GM21737 (cell line): Measurements from ENCODE around the gene SFT2D3.

Experiments
- ATAC-seq: cut with Tn5 transposase; IDR thresholded peaks from one replicate; pipeline ENCODE4 v1.9.1; 2021; ENCODE audit warnings: mild to moderate bottlenecking, moderate library complexity; ENCODE audit not compliant: unreplicated experiment

The SFT2D3 gene

DNA sequence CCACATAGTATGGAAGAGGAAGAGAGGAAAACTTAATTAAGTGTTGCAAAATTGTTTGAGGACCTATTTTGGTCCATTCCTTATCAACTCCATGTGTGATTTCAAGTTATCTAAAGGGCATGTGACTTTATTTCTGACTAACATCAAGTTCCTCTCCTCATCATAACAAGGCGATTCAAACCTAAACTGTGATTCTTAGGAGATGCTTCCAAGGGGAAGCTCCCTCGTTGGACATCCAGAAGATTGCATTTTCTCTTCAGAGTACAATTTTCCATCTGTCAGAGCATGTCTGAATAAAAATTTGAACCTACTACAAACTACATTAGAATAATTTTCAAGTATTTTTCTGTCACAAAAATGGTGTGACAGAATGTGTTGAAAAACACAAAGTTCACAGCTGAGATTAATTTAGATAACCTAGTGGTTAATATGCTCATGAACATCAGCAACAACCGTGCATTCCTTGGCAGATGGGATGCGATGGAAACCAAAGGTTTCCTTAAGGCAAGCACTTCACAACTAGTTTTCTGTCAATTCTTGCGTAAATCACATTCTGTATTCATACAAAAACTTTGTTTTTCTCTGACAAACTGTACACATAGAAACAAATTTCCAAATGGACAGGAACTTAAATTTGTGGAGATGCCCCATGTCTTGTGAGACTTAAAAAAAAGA lies 4.2 kb downstream of the SFT2D3 start:
- no peak for ATAC-seq

DNA sequence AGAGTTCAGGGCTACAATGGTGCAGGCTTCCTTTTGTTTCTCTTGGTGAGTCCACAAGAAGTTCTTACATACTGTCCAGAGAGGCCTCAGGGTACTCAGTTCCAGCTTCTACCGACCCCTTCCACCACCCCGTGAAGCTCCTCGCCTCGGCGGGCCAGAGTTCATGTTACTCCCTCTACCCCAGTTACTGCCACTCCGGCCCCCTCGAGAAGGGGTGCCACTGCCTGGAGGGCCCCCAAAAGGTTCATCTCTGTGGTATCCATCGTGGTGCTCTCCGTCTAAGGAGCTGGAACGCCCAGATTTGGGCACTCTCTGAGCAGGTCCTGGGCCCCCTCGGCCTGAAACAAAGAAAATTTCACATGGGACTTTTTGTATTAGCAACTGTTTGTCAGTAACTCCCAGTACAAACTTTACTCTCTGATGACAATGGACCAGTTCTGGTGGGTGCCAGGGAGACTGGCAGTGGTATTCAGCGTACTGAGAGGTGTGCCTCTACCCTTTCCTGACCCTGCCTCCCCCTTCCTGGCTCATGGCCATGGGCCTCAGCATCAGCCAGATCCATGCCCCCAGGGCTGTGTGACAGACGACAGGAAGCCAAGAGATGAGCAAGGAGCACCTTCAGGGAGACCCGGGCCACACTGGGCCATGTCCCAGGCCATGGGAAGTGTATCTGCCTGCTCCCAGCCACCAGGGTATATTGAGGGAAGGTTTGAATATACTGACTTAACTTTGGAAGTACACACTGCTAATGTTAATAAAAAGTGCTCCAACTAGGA lies 5.1 kb downstream of the SFT2D3 start:
- no peak for ATAC-seq

DNA sequence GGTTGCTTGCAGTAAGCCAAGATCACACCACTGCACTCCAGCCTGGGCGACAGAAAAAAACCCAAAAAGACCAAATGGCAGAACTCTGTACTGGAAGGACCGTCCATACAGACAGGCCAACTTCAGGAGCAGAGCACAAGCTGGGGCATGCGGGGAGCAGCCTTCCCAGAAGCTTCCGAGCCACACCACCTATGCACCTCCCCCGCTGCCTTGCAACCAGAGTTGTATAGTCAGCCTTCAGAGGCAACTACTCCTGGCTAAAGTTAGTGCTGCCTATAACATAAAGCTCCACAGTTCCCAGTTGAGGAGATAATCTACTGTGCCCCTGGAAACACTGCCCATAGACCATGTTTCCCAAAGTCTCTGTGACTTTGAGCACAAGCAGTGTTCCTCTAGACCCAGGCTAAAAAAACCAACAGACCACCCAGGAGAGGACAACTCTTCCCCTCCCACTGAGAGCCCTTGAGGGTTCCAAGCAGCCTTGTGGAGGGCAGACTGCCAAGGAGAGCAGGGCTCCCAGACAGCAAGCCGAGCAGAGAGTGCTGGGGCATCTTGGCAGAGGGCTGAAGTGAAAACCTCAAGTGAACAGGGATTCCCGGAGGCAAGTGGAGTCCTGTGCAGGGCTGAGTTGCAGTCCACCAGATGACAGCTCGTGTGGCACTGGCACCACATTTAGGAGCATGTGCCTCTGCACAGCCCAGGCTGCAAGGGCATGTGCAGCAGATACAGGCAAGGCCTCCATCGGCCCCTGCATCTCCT lies 6.8 kb downstream of the SFT2D3 start:
- ATAC-seq = no peak

DNA sequence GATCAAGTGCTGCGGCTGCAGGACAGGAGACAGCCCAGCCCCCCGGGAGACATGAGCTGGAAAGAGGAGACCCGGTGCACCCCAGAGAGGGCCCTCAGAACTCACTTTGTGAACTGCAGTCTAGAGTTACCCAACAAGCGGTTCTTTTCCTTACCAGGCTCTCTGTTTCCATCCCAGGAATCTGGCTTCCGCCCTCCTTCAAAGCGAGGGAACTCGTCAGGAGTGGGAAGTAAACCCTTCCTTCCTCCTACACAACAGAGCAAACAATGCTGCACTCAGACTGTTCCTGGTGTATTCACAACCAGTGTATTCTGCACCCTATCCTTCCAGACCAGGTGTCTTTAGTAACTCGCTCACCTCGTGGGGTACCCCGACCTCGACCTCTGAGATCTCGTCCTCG lies 8.0 kb downstream of the SFT2D3 start:
- no peak for ATAC-seq

DNA sequence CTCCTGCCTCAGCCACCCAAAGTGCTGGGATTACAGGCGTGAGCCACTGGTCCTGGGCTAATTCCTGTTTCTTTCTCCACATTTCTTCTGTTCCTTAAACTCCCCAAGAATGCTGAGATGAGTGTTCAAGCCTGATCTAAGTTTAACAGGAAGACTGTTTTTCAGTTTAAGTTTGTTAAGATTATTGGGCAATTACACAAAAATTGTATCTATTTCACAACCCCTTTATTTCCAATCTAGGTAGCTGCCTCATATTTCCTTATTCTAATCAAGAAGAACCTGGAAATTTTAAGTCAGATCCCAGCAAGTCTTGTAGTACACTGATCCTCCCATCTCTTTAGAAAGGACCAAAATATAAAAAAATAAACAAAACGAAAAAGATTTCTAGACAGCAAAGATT lies 11.7 kb downstream of the SFT2D3 start:
- ATAC-seq = no peak

DNA sequence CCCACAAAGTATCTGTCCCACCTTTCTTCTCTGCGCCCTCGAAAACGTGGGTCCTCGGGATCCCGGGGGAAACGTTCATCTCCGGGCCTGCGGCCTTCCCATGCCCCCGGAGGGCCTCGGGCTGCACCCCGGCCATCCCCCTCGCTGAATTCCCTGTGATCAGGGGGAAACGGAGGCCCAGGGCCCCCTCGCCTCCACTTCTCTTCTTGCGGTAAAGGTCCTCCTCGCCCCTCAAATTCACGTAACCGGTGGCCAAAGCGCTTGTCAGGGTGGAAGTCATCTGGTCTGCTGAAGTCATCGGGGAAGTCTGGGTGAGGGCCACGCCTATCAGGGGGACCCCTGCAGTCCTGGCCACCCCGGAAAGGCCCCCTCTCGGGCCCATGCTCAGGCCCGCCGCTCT lies 12.3 kb downstream of the SFT2D3 start:
- ATAC-seq = no peak

DNA sequence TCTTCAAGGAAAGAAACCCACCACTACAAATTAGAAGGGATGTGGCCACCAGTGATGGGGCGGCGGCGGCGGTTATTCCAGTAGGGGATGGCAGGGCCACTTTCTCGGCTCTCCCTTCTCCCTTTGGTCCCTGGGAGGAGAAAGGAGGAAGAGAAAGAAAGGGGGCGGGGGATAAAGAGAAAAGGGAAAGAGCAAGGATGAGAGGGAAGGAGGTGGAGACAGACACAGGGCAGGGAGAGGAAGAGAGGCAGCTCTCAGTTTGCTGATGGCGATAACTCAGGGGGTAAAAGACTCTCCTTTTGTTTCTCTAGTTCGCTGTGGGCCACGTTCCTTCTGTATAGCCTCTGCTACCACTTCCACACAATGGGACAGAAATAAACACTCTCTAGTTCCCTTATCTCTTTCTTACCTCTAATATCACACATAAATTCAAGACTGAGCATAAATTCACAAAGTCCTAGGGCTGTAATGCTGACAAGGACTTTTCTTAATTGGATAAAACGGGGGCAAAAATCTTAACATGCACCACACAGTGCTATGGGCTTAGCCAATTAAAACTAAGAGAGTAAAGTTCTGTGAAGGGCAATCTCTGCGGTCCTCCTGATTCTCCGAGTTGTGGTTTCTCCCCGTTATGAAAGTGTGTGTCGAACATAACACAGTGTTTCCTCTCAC lies 14.6 kb downstream of the SFT2D3 start:
- no peak for ATAC-seq

DNA sequence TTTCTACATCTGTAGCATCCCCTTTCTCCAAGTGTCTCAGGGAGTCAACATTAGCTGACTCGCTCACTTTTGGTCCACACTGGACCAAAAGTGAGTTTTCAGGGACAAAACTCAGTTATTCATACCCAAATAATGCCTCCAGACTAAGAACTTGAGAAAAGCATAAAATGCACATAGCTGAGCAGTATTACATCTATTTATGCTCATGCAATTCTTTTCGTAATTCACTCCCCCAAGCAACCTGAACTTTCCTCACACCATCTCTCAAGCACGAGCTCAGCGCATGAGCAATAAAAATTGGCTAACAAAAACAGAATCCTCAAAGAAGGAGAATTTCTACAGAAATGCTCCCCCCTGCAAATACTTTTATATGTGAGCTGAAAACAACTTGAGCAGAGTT lies 17.0 kb downstream of the SFT2D3 start:
- no peak for ATAC-seq

DNA sequence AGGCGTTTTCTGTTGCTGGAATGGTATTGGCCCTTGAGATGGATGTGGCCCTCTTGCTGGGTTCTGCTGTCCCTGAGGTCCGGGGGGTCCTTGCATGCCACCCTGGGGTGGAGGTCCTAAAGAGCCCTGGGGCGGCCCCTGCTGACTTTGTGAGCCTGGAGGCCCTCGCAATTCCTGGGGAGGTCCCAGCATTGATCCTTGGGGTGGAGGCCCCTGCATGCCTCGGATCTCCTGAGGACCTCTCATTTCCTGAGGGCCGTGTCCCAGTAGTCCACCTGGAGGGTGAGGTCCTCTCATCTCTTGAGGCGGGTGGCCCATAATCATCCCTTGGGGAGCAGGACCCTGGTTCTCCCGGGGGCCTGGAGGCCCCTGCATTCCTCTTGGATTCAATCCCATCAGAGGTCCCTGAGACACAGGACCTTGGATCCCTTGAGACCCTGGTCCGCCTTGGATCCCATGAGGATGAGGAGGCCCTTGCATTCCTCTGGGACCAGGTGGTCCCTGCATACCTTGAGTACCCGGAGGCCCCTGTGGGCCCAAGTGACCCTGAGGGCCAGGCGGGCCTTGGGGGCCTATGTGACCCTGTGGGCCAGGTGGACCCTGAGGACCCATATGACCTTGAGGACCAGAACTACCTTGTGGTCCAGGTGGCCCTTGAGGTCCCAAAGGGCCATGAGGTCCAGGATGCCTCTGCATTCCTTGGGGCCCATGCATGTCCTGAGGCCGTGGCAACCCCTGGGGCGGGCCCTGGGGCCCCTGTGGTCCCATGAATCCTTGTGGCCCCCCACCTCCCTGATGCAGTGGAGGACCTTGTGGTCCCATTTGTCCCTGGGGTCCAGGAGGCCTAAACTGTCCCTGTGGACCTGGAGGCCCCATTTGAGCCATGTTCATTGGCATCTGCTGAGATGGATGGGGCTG lies 18.3 kb downstream of the SFT2D3 start:
- ATAC-seq = no peak

DNA sequence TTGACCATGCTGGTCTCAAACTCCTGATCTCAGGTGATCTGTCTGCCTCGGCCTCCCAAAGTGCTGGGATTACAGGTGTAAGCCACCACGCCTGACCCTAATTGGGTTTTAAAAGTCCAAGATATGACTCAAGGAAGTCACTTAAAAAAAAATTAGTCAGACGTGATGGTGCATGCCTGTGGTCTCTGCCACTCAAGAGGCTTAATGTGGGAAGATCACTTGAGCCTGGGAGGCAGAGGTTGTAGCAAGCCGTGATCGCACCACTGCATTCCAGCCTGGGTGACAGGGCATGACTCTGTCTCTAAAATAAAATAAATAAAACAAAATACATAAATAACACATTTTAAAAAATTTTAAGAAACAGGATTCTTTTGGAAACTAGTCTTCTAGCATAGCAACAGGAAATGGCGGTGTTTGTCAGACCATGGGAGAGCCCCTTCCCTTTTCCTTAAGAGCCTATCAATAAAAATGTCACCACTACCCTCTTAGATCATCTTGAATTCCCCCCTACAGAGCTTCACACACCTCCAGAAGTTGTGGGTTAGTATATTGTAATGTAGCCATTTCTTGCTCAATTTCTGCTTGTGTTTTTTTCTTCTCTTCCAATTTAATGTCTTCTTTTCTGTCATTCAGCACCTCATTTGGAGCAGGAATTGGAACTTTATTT lies 20.1 kb downstream of the SFT2D3 start:
- no peak for ATAC-seq

DNA sequence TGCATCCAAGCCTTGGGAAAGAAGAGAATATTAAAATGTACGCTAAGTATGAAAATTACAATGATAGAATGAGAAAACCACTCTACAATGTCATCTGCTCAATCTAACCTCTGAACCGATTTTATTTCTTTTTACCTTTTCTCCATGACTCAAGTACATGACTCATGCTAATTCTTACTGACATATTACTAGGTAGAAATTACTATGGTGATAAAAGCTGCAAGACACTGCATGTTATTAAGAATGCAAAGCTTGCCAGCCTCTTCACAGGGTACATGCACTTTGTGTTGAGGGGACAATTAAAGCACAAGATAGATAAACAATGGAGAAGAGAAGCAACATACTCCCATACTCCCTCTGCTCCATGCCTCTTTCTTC lies 20.7 kb downstream of the SFT2D3 start:
- ATAC-seq = no peak

DNA sequence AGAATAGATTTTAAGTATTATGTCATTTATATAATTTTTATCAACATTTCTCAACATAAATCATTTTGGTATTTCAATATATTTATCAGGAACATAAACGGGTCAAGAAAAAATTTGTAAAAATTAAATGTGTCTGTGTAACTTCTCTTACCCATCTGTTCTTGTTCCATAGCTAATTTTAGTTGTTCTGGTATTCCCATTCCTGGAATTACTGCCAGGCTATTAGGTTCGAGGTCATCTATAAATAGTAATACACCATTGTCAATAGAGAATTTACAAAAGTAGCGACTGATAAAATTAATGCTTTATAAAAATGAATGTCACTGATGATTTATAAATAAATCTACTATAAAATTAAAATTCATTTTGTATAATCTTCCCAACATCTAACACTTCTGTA lies 21.5 kb downstream of the SFT2D3 start:
- ATAC-seq = no peak

DNA sequence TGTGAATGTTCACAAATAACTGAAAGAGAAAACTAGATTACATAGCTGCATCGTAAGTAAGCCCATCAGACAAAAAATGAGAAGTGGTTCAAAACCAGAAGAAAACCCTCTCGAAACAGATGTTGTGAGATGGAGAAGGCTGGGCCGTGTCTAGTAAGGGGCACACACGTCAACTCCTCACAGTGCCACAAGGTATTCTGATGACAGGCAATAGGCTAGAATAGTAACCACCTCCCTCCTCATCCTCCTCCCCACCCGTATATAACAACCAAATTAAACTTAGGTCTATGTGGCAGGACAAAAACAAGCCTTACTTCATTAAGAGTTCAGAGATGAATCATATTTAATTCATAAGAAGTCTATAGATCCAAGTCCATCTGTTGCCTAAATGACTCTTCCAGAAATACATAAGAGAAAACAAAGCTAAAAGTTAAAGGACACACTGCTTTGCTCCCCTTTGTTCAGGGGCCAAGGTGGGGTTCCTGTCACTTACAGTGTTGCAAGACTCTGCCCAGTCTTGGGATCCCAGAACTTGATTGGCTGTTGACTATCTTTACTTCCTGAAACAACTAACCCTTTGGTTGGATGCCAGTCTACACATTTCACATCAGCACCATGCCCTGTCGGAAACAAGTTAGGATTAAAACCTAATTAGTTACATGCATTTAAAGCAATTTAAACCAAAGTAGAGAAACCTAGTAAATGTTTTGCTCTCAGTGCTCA lies 25.0 kb downstream of the SFT2D3 start:
- no peak for ATAC-seq

DNA sequence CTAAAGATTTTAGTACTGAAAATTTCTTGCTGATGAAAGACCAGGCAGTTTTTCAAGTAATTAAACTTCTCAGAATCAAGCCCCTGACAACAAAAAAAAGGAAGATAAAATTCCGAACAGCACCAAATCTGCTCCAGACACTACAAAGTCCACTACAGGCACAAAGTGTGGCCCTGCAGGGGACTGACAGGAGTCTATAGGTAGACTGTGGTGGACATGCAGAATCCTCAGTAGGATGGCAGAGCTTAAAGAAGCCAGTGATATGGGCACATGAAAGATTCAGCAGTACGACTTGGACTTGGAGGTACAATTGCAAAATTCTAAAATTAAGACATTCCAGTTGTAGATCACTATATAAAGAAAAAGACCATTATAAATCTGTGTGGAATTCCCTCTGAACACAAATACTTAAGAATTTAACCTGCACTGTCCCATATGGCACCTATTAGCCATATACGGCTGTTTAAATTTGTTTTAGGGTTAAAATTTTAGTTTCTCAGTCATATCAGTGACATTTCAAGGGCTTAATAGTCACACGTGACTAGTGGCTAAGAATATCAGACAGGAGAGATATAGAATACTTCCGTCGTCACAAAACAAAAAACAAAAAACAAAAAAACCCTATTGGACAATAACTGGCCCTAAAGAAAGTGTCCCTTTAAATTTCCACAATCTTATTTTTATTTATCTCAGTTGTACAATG lies 32.0 kb downstream of the SFT2D3 start:
- no peak for ATAC-seq

DNA sequence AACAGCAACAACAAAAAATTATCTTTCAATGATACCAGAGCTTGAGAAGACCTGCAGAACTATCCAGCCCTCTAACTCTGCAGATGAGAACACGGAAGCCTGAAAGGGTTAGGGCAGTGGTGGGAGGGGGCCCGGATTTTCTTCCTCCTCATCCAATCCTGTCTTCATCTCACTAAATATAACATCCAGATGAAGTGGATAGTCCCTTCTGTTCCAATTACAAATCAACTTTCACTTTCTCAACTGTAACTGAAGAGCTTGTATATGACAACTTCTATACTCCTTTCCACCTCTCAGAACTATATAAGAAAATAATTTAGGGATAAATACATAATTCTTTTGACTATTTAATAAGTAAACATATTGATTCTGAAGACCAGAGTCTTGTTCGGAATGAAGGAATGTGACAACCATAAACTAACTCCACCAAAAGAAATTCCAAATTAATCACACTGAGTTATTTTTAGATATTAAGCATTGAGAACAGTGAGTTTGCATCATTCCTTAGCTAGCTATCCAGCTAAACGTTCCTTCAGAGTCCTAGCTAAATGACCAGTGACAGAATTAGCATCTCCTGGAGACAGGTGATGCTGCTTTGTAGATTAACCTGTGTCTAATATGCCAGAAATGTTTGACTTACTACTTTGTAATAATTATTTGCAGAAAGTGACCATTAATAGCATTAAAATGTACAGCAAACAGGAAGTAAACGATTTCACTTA lies 32.7 kb downstream of the SFT2D3 start:
- ATAC-seq = no peak

DNA sequence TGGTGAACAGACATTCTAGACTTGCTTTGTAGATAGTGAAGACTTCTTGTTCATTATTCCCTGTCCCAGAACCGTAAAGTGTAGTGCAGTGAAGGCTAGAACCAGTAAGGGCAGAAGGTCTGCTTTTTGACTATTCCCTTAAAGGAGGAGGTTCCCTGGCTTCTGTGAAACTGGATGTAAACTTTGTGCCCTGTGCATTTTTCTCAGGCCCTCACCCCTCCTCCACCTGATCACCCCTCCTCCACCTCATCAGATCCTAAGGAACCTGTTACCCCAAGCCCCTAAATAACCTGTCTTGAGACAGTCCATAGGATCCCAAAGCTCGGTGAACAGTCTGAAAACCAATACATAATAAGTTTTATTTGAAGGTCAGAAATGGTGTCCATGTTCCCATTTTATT lies 33.7 kb downstream of the SFT2D3 start:
- ATAC-seq = peak; percentile 24

DNA sequence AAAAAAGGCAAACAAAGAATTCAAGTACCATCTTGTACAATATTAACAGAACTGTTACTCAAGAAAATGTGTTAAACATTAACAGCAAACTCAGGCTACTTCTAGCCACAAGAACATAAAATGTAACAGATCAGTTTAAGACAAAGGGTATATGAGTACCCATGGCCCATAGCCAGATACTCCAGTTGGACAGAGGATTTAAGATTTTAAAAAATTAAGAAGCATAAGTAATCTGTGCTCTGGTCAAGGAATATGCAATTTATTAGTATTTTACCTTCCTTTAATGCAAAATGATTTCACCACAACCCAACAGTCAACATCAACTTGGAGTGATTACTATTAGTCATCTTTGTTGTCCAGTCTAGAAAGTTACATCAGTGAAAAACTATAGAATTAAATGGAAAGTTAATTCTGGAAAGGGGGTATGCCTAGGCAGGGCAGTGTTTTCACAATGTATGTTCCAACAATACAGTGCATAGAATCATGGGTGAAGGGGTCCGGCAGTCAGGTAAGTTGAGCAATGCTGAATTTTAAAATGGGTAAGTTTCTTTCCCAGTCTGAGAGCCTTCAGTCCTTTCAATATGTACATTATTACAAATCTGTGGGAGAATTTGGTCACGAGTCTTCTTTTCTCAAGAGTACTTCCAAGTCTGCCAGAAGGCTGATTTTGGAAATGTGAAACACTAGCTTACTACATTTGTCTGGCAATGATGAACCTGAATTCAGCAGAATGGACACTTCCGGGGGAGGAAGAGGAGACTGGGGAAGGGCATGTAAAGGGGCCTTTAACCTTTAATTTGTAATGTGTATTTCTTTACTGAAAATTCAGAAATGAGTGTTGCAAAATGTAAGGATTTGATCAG lies 34.5 kb downstream of the SFT2D3 start:
- peak; percentile 75 for ATAC-seq
